Prostate gland (tissue), 2 donors: ENCODE results near the gene CORO1C.

Source experiments
- CTCF ChIP-seq, 4 experiments: fragments of 200-600 bp in 2 of 4; fragments of 450-650 bp in 2 of 4; sonication (generic) in 2 of 4; IDR thresholded peaks; 1 replicate in 3 of 4; 2 replicates in 1 of 4; pipeline ENCODE4 v1.5.1; 2016 to 2019; ENCODE audit warnings: antibody characterized with exemption in 4 of 4, mild to moderate bottlenecking in 2 of 4, moderate library complexity in 2 of 4
- POLR2AphosphoS5 ChIP-seq: sonication (generic); formaldehyde crosslinking; IDR thresholded peaks from one replicate; pipeline ENCODE4 v1.6.1; 2017; ENCODE audit warnings: antibody characterized with exemption

DNA sequence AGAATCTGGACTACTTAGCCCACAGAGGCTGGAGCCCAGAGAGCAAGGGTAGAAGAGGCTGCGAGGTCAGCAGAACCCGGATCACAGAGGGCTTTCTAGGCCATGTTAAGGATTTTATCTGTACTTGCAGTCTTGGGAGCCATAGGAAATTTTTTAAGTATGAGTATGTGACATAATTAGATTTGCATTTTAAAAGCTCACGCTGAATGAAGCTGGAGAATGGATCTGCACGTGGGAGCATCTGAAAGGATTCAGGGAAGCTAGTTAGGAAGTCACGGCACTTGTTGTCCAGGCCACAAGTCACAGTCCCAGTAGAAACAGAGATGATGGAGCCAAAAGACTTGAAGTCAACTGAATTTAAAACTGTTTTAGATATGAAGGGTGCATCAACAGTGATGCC is 14.1 kb downstream of the CORO1C start:
- TF ChIP-seq CTCF (IDR thresholded peaks at IDR 0.05) (no peak), POLR2AphosphoS5 (no peak)
